HCT116 (cell line): Measurements from ENCODE around the gene PPM1J. TPM values are rescaled to one million over a fixed set of nuclear protein-coding genes. Genes with fewer than 3 reads are reported as not detected.

Experiments
- ATAC-seq: fragments of 200-7000 bp; cut with Tn5 transposase; 2 replicates; pipeline ENCODE4 v1.9.1; 2020; ENCODE audit warnings: mild to moderate bottlenecking, moderate library complexity
- BruUV-seq: library from RNA; stranded (reverse); fragments of 400-500 nt; replicated peaks from 2 replicates; lab custom pipeline; 2021; lab: Mats Ljungman, UMichigan
- CTCF ChIA-PET: fragments of 300-600 bp; sonication (Branson Sonifier 250); formaldehyde crosslinking; loops from one replicate; lab custom pipeline; 2021; ENCODE audit warnings: antibody characterized with exemption; lab: Charles Lee
- POLR2A ChIA-PET: fragments of 300-600, 350-600 bp; sonication (Branson Sonifier 250); formaldehyde crosslinking; loops from one replicate; lab custom pipeline; 2021; ENCODE audit warnings: antibody characterized with exemption; lab: Charles Lee
- RAD21 ChIA-PET, 2 experiments: fragments of 300-600 bp; sonication (Branson Sonifier 250); formaldehyde crosslinking; loops; one replicate each; lab custom pipeline; 2023; ENCODE audit warnings: low total read pairs in 2 of 2; ENCODE audit not compliant: uncharacterized antibody in 2 of 2, unreplicated experiment in 2 of 2, low non-redundant PET in 1 of 2; lab: Charles Lee
- DNase-seq: peaks from one replicate; pipeline ENCODE4 v3.0.0-alpha.2; 2010; ENCODE audit warnings: low read depth, low spot score
- H2AFZ ChIP-seq: fragments of 200-600 bp; shearing (Covaris generic), sonication (generic); 2 replicates; pipeline ENCODE4 v1.6.1; 2017; ENCODE audit warnings: low read depth, mixed run types, mixed read lengths, antibody characterized with exemption, low read length; ENCODE audit not compliant: poor library complexity, severe bottlenecking
- H3K27ac ChIP-seq: 2 replicates; pipeline ENCODE4 v1.5.1; 2012; ENCODE audit warnings: low read depth, low read length
- H3K27me3 ChIP-seq: fragments of 200-600 bp; sonication (generic); 2 replicates; pipeline ENCODE4 v1.6.1; 2016; ENCODE audit warnings: mixed run types, low read length, mixed read lengths; ENCODE audit not compliant: insufficient read depth
- H3K36me3 ChIP-seq, 2 experiments: fragments of 200-500 bp in 1 of 2; fragments of 200-600 bp in 1 of 2; sonication (Bioruptor generic) in 1 of 2; sonication (generic) in 1 of 2; 2 replicates each; pipeline versions ENCODE4 v1.5.1 to v1.6.1; 2014 to 2016; ENCODE audit warnings: low read length in 2 of 2, inconsistent platforms in 1 of 2, mixed read lengths in 1 of 2, mixed run types in 1 of 2; ENCODE audit not compliant: insufficient read depth in 2 of 2, control insufficient read depth in 1 of 2
- H3K4me1 ChIP-seq, 2 experiments: fragments of 200-600 bp in 1 of 2; sonication (generic) in 1 of 2; 2 replicates each; pipeline versions ENCODE4 v1.5.1 to v1.6.1; 2012 to 2017; ENCODE audit warnings: low read length in 2 of 2, inconsistent platforms in 1 of 2, mild to moderate bottlenecking in 1 of 2, mixed read lengths in 1 of 2, mixed run types in 1 of 2, moderate library complexity in 1 of 2; ENCODE audit not compliant: insufficient read depth in 2 of 2, control insufficient read depth in 1 of 2
- H3K4me2 ChIP-seq: fragments of 200-600 bp; sonication (generic); 2 replicates; pipeline ENCODE4 v1.6.1; 2017; ENCODE audit warnings: mixed run types, low read length, mixed read lengths
- H3K4me3 ChIP-seq, 2 experiments: fragments of 200-600 bp in 1 of 2; sonication (generic) in 1 of 2; replicated peaks in 1 of 2; 2 replicates each; pipeline ENCODE4 v1.5.1; 2011 to 2016; ENCODE audit warnings: low read length in 2 of 2, control low read depth in 1 of 2, low read depth in 1 of 2, mild to moderate bottlenecking in 1 of 2, mixed read lengths in 1 of 2, mixed run types in 1 of 2
- H3K79me2 ChIP-seq: fragments of 200-600 bp; sonication (generic); 2 replicates; pipeline ENCODE4 v1.6.1; 2017; ENCODE audit warnings: mild to moderate bottlenecking, mixed run types, low read length, moderate library complexity, mixed read lengths; ENCODE audit not compliant: insufficient read depth
- H3K9ac ChIP-seq: fragments of 200-600 bp; sonication (generic); 2 replicates; pipeline ENCODE4 v1.6.1; 2016; ENCODE audit warnings: low read length, mixed read lengths
- H3K9me2 ChIP-seq: fragments of 200-600 bp; sonication (generic), shearing (Covaris generic); 2 replicates; pipeline ENCODE4 v1.6.1; 2017; ENCODE audit warnings: mixed run types, mild to moderate bottlenecking, moderate library complexity; ENCODE audit not compliant: insufficient read depth
- H3K9me3 ChIP-seq, 2 experiments: fragments of 200-500 bp in 1 of 2; fragments of 200-600 bp in 1 of 2; sonication (Bioruptor generic) in 1 of 2; sonication (generic) in 1 of 2; 2 replicates each; pipeline ENCODE4 v1.6.1; 2014 to 2017; ENCODE audit warnings: low read length in 2 of 2, mixed read lengths in 2 of 2, inconsistent platforms in 1 of 2, low read depth in 1 of 2, mild to moderate bottlenecking in 1 of 2, mixed run types in 1 of 2, moderate library complexity in 1 of 2; ENCODE audit not compliant: control insufficient read depth in 1 of 2, insufficient read depth in 1 of 2
- H4K20me1 ChIP-seq: fragments of 200-600 bp; sonication (generic), shearing (Covaris generic); 2 replicates; pipeline ENCODE4 v1.6.1; 2017; ENCODE audit warnings: mixed run types, mild to moderate bottlenecking, moderate library complexity; ENCODE audit not compliant: insufficient read depth
- EZH2phosphoT487 ChIP-seq: fragments of 200-600 bp; IDR thresholded peaks from 2 replicates; pipeline ENCODE4 v1.6.1; 2018; ENCODE audit warnings: antibody characterized with exemption, borderline replicate concordance
- REST ChIP-seq: IDR thresholded peaks from 2 replicates; pipeline ENCODE4 v1.6.1; 2012; ENCODE audit warnings: low read depth
- intact Hi-C: fragments of 100-400 bp; cut with micrococcal nuclease; formaldehyde crosslinking; loops from 2 replicates; pipeline ENCODE4 v1.10.0; 2022
- total RNA-seq: library from RNA; stranded (reverse); gene quantifications from one replicate; pipeline ENCODE4 v1.2.1, GENCODE V29; 2021; ENCODE audit not compliant: unreplicated experiment

The PPM1J gene
- total RNA-seq, 1 experiment from 2014 or later: 7.5 TPM

GRCh38 chr1:112702067-112702395, 13.1 kb downstream of the PPM1J start:
- ChIA-PET CTCF (no interaction called here), RAD21 (no interaction called here), POLR2A (no interaction called here)
- Histone ChIP-seq H3K4me1 (peaks cover 53 to 75% of the 10 kb centered on the region in 2 experiments), H2AFZ (no peak overlapping the region), H3K79me2 (peaks cover 39% of the 10 kb centered on the region), H4K20me1 (no peaks in the 10 kb centered on the region), H3K36me3 (peaks cover 2 to 23% of the 10 kb centered on the region in 2 experiments; a peak in 1 of 4 replicates), H3K4me2 (peak overlapping the region; percentile 76), H3K4me3 (no peak overlapping the region), H3K27me3 (no peaks in the 10 kb centered on the region), H3K9me3 (no peaks in the 10 kb centered on the region), H3K9me2 (no peaks in the 10 kb centered on the region), H3K9ac (no peak overlapping the region), H3K27ac (peak overlapping the region; percentile 73; the same call in 1 of the 2 replicates)
- DNase-seq (no peak), ATAC-seq (no peak)
- TF ChIP-seq REST (no peak), EZH2phosphoT487 (no peak)
- intact Hi-C loops: loop anchor here (10.0 kb wide), 1 partner anchor 177 kb away; no protein-coding TSS in a partner anchor
- no TSS peak for BruUV-seq
